Large intestine (tissue), 3 donors: Measurements from ENCODE around the gene ATG10. TPM values are rescaled to one million over a fixed set of nuclear protein-coding genes. Genes with fewer than 3 reads are reported as not detected.
"Not testable (repeated sequence)": the region's sequence is repeated elsewhere in the genome, so short reads cannot be mapped to it uniquely, and the experiment has no call there.

Experiments
- DNase-seq, 2 donors: peaks; one replicate each; pipeline versions ENCODE4 v3.0.0 to v3.0.0-alpha.2; 2013
- H3K27ac ChIP-seq: one replicate; pipeline ENCODE4 v1.5.1; 2013; ENCODE audit warnings: low read length
- H3K27me3 ChIP-seq: 2 replicates; pipeline ENCODE4 v1.6.1; 2013; ENCODE audit warnings: low read length; ENCODE audit not compliant: control insufficient read depth, insufficient read depth
- H3K36me3 ChIP-seq: 2 replicates; pipeline ENCODE4 v1.6.1; 2013; ENCODE audit warnings: low read length; ENCODE audit not compliant: control insufficient read depth, insufficient read depth
- H3K4me1 ChIP-seq: one replicate; pipeline ENCODE4 v1.6.1; 2013; ENCODE audit warnings: low read length; ENCODE audit not compliant: control insufficient read depth, insufficient read depth
- H3K4me3 ChIP-seq: one replicate; pipeline ENCODE4 v1.5.1; 2013; ENCODE audit warnings: low read length
- H3K9me3 ChIP-seq: one replicate; pipeline ENCODE4 v1.6.1; 2013; ENCODE audit warnings: mild to moderate bottlenecking, low read depth, low read length, moderate library complexity; ENCODE audit not compliant: control insufficient read depth
- WGBS: methylation state at CpG from one replicate; pipeline ENCODE4 v1.1.5; 2013; ENCODE audit warnings: low lambda C conversion rate; ENCODE audit not compliant: insufficient coverage; 5-methylcytosine and 5-hydroxymethylcytosine counted together
- polyA plus RNA-seq: library from polyadenylated mRNA; unstranded; fragments of 120-200 nt; gene quantifications from one replicate; pipeline ENCODE4 v1.2.1, GENCODE V29; 2013

Gene ATG10
- polyA plus RNA-seq, 1 donor = 9.2 TPM

DNA sequence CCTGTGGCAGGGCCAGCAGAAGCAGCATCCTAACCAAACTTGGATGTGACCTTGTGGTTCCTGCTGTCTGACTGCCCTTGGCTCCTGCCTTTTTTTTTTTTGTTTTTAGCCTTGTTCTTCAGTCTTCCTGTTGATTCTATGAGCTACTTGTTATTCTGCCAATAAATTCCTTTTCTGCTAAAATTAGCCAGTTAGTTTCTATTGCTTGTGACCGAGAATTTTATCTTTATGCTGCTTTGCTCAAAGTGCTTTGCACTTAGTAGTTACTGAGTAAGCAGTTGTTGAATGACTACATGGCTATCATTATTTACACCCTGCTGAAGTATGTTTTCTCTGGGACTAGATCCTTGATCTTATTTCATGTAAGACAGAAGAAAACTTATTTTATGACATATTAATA lies 20.8 kb upstream of the ATG10 start:
- Histone ChIP-seq H3K36me3 (no peaks in the 10 kb centered on the region), H3K27me3 (no peaks in the 10 kb centered on the region), H3K4me3 (no peak overlapping the region), H3K9me3 (no peaks in the 10 kb centered on the region), H3K27ac (no peak overlapping the region), H3K4me1 (no peaks in the 10 kb centered on the region)
- no CpG with 5 or more reads among the region's 1 CpG for WGBS
- no peak for DNase-seq

GRCh38 chr5:81954796-81955195 lies 17.0 kb upstream of the ATG10 start:
- not testable (repeated sequence) for H3K9me3 ChIP-seq, H3K27ac ChIP-seq, DNase-seq, H3K36me3 ChIP-seq, H3K27me3 ChIP-seq, H3K4me1 ChIP-seq, H3K4me3 ChIP-seq
- WGBS = no CpG with 5 or more reads among the region's 8 CpGs

GRCh38 chr5:81958129-81958528 lies 13.7 kb upstream of the ATG10 start:
- not testable (repeated sequence) for DNase-seq, H3K36me3 ChIP-seq, H3K4me1 ChIP-seq, H3K27ac ChIP-seq, H3K27me3 ChIP-seq, H3K4me3 ChIP-seq, H3K9me3 ChIP-seq
- WGBS = no CpG with 5 or more reads among the region's 2 CpGs

- WGBS = 81% methylated on average over 3 of the region's 9 CpGs
- no peak overlapping the region for H3K27ac ChIP-seq
Measured at GRCh38 chr5:81961651-81962440, 10.0 kb upstream of the ATG10 start.

GRCh38 chr5:81963544-81963943 lies 8.3 kb upstream of the ATG10 start:
- Histone ChIP-seq H3K9me3 (no peaks in the 10 kb centered on the region), H3K36me3 (no peaks in the 10 kb centered on the region), H3K4me1 (no peaks in the 10 kb centered on the region), H3K4me3 (no peak overlapping the region), H3K27ac (no peak overlapping the region), H3K27me3 (no peaks in the 10 kb centered on the region)
- WGBS = no CpG with 5 or more reads among the region's 4 CpGs
- DNase-seq = no peak

More at GRCh38 chr5:81961651-81962440, 10.0 kb upstream of the ATG10 start:
- H3K36me3 ChIP-seq = no peaks in the 10 kb centered on the region
- H3K9me3 ChIP-seq = no peaks in the 10 kb centered on the region
- H3K4me3 ChIP-seq = no peak overlapping the region
- H3K4me1 ChIP-seq = no peaks in the 10 kb centered on the region
- H3K27me3 ChIP-seq = no peaks in the 10 kb centered on the region
- no peak for DNase-seq

DNA sequence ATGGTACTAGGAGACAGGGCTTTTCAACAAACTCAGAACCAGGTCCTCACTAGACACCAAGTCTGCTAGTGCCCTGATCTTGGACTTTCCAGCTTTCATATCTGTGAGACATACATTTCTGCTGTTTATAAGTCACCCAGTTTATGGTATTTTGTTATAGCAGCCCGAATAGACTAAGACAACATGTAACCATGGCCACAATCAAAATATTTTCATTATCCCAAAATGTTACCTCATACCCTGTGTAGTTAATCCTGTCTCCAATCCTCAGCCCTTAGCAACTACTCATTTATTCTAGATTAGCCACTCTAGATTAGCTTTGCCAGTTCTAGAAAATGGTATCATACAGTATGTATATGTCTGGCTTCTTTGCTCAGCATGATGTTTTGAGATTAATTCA lies 6.3 kb upstream of the ATG10 start:
- Histone ChIP-seq H3K4me3 (no peak overlapping the region), H3K36me3 (no peaks in the 10 kb centered on the region), H3K9me3 (no peaks in the 10 kb centered on the region), H3K4me1 (no peaks in the 10 kb centered on the region), H3K27me3 (no peaks in the 10 kb centered on the region), H3K27ac (no peak overlapping the region)
- WGBS = no CpG with 5 or more reads among the region's 1 CpG
- DNase-seq = no peak

DNA sequence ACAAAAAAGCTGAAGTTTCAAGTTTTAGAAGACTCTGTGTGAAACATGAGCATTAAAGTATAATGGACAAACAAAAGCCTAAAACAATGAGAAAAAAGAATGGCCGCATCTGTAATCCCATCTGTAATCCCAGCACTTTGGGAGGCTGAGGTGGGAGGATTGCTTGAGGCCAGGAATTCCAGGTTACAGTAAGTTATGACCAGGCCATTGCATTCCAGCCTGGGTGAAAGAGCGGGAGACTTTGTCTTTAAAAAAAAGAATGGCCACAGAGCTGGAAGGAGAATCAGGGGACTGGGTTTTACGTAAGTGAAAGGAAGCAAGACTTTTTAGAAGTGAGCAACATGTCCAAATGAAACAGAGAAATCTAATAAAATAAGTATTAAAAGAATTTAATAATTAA lies 2.6 kb upstream of the ATG10 start:
- no peaks in the 10 kb centered on the region for H3K4me1 ChIP-seq
- DNase-seq = no peak
- H3K36me3 ChIP-seq = no peaks in the 10 kb centered on the region
- H3K27me3 ChIP-seq = no peaks in the 10 kb centered on the region
- H3K27ac ChIP-seq = no peak overlapping the region
- WGBS = 100% methylated on average over 2 of the region's 3 CpGs
- H3K4me3 ChIP-seq = no peak overlapping the region
- H3K9me3 ChIP-seq = no peaks in the 10 kb centered on the region

- WGBS = 100% methylated on average over 1 of the region's 2 CpGs
- Histone ChIP-seq H3K4me3 (no peak overlapping the region), H3K27ac (no peak overlapping the region), H3K9me3 (no peaks in the 10 kb centered on the region), H3K36me3 (no peaks in the 10 kb centered on the region), H3K27me3 (no peaks in the 10 kb centered on the region), H3K4me1 (no peaks in the 10 kb centered on the region)
- DNase-seq = no peak
Measured at GRCh38 chr5:81969912-81970311, 1.9 kb upstream of the ATG10 start.

DNA sequence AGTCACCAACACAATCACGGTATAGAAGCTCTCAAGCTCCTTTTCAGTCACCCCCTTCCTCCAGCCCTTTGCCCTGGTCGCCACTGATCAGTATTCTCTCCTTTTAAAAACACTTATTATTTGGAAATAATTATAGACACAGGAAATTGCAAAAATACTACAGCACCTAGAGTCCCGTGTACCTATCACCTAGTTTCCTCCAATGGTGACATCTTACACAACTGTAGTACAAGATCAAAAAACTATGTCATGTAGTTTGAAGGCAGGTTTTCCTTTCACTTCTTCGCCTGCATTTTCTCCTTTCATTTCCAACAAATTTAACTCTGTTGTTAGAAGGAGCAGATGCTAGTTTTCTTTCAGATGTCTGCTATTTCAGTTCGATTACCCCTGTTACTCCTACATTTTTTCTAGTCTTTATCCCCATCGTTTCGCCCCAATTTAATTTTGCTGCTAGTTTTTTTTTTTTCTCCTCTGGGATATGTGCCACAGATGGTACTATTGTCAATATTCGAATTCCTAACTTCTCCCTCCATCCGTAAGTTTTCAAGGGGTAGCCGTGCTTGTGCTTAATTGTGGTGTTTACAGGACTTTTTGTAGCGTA lies 612 bp upstream of the ATG10 start:
- peak overlapping the region; percentile 73 for H3K4me3 ChIP-seq
- WGBS = 0% methylated on average over 3 of the region's 11 CpGs
- peak overlapping the region; percentile 93 for H3K27ac ChIP-seq
- no peaks in the 10 kb centered on the region for H3K27me3 ChIP-seq
- no peaks in the 10 kb centered on the region for H3K36me3 ChIP-seq
- no peaks in the 10 kb centered on the region for H3K4me1 ChIP-seq
- H3K9me3 ChIP-seq = no peaks in the 10 kb centered on the region
- peak; percentile 35 to 78 for DNase-seq

- H3K27me3 ChIP-seq = no peaks in the 10 kb centered on the region
- WGBS = no CpG with 5 or more reads among the region's 9 CpGs
- H3K4me1 ChIP-seq = no peaks in the 10 kb centered on the region
- H3K27ac ChIP-seq = peak overlapping the region; percentile 93
- peaks cover 3% of the 10 kb centered on the region for H3K36me3 ChIP-seq
- H3K9me3 ChIP-seq = no peaks in the 10 kb centered on the region
- no peak for DNase-seq
- H3K4me3 ChIP-seq = peak overlapping the region; percentile 70
Measured at GRCh38 chr5:81972492-81972783, 615 bp downstream of the ATG10 start.

DNA sequence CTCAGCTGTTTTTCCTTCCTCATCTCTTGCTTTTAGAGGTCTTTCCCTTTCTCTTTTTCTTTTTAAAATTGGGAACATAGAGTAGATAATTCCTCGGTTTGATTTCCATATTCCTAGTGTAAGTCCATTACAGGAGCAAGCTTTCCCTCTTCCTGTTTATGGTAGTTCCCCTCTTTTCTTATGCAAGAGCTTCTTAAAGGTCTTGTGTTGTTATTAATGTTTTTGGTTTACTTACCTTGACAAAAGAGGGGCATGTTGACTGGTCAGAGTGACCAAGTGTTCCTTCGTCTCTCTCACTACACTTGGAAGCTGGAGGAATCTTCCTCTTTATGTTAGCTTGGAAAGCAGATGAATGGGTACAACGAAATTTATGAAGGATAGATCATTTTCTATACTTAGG lies 8.3 kb downstream of the ATG10 start:
- Histone ChIP-seq H3K9me3 (peaks cover 9% of the 10 kb centered on the region), H3K27me3 (no peaks in the 10 kb centered on the region), H3K4me3 (no peak overlapping the region), H3K4me1 (no peaks in the 10 kb centered on the region), H3K27ac (no peak overlapping the region), H3K36me3 (peaks cover 7% of the 10 kb centered on the region)
- DNase-seq = no peak
- 60% methylated on average over 1 of the region's 3 CpGs for WGBS
